DND-41 (cell line): ENCODE results near the gene SH2D3C.

Source experiments
- ATAC-seq: fragments of 200-7000 bp; cut with Tn5 transposase; 3 replicates; pipeline ENCODE4 v1.9.1; 2021; ENCODE audit warnings: low read depth; ENCODE audit not compliant: insufficient read depth
- DNase-seq: peaks from one replicate; pipeline ENCODE4 v3.0.0-alpha.2; 2020
- H2AFZ ChIP-seq: 2 replicates; pipeline ENCODE4 v1.6.0; 2012; ENCODE audit warnings: low read depth, low read length
- H3K27ac ChIP-seq: 2 replicates; pipeline ENCODE4 v1.5.1; 2012; ENCODE audit warnings: low read length, inconsistent platforms
- H3K27me3 ChIP-seq: fragments of 200-600 bp; sonication (generic); 2 replicates; pipeline ENCODE4 v1.6.0; 2012; ENCODE audit warnings: low read length, mild to moderate bottlenecking, inconsistent platforms; ENCODE audit not compliant: insufficient read depth, poor library complexity
- H3K36me3 ChIP-seq: 2 replicates; pipeline ENCODE4 v1.5.1; 2012; ENCODE audit warnings: low read length, inconsistent platforms; ENCODE audit not compliant: insufficient read depth
- H3K4me1 ChIP-seq: 2 replicates; pipeline ENCODE4 v1.5.1; 2012; ENCODE audit warnings: mild to moderate bottlenecking, low read length; ENCODE audit not compliant: insufficient read depth
- H3K4me2 ChIP-seq: 2 replicates; pipeline ENCODE4 v1.6.0; 2012; ENCODE audit warnings: mild to moderate bottlenecking, moderate library complexity, low read length, inconsistent platforms; ENCODE audit not compliant: insufficient read depth
- H3K4me3 ChIP-seq, 2 experiments: fragments of 200-600 bp in 1 of 2; shearing (Covaris generic) in 1 of 2; 2 replicates each; pipeline ENCODE4 v1.5.1; 2012 to 2016; ENCODE audit warnings: inconsistent platforms in 2 of 2, low read length in 2 of 2, mild to moderate bottlenecking in 2 of 2, low read depth in 1 of 2, moderate library complexity in 1 of 2
- H3K79me2 ChIP-seq: 2 replicates; pipeline ENCODE4 v1.6.0; 2012; ENCODE audit warnings: low read length, inconsistent platforms; ENCODE audit not compliant: insufficient read depth
- H3K9ac ChIP-seq: 2 replicates; pipeline ENCODE4 v1.6.0; 2012; ENCODE audit warnings: low read depth, mild to moderate bottlenecking, inconsistent platforms, low read length, moderate library complexity
- H3K9me3 ChIP-seq: 2 replicates; pipeline ENCODE4 v1.5.1; 2012; ENCODE audit warnings: low read length, moderate library complexity, mild to moderate bottlenecking, inconsistent platforms; ENCODE audit not compliant: insufficient read depth, severe bottlenecking
- H4K20me1 ChIP-seq: 2 replicates; pipeline ENCODE4 v1.6.0; 2012; ENCODE audit warnings: low read length; ENCODE audit not compliant: insufficient read depth
- EZH2 ChIP-seq: IDR thresholded peaks from 3 replicates; pipeline ENCODE4 v1.6.1; 2012; ENCODE audit warnings: borderline replicate concordance, low read depth, mild to moderate bottlenecking, moderate library complexity, low read length, inconsistent platforms; ENCODE audit not compliant: severe bottlenecking
- TF ChIP-seq, protein P1 (sequence below): IDR thresholded peaks from 2 replicates; pipeline ENCODE4 v1.5.1; 2012; ENCODE audit warnings: borderline replicate concordance, low read length, moderate library complexity, mild to moderate bottlenecking; ENCODE audit not compliant: poor library complexity, severe bottlenecking; ENCODE audit errors: extremely low read depth

Gene SH2D3C

GRCh38 chr9:127749090-127749787 is 29.2 kb downstream of the SH2D3C start:
- Histone ChIP-seq H4K20me1 (no peaks in the 10 kb centered on the region), H3K36me3 (no peaks in the 10 kb centered on the region), H3K4me2 (no peak overlapping the region), H3K4me3 (no peak overlapping the region), H3K9ac (no peak overlapping the region), H2AFZ (no peak overlapping the region), H3K4me1 (no peaks in the 10 kb centered on the region), H3K27me3 (no peaks in the 10 kb centered on the region), H3K9me3 (no peaks in the 10 kb centered on the region), H3K27ac (no peak overlapping the region), H3K79me2 (no peaks in the 10 kb centered on the region)
- TF ChIP-seq, protein P1, sequence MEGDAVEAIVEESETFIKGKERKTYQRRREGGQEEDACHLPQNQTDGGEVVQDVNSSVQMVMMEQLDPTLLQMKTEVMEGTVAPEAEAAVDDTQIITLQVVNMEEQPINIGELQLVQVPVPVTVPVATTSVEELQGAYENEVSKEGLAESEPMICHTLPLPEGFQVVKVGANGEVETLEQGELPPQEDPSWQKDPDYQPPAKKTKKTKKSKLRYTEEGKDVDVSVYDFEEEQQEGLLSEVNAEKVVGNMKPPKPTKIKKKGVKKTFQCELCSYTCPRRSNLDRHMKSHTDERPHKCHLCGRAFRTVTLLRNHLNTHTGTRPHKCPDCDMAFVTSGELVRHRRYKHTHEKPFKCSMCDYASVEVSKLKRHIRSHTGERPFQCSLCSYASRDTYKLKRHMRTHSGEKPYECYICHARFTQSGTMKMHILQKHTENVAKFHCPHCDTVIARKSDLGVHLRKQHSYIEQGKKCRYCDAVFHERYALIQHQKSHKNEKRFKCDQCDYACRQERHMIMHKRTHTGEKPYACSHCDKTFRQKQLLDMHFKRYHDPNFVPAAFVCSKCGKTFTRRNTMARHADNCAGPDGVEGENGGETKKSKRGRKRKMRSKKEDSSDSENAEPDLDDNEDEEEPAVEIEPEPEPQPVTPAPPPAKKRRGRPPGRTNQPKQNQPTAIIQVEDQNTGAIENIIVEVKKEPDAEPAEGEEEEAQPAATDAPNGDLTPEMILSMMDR = no peak
- TF ChIP-seq EZH2 = no peak
- ATAC-seq (no peak), DNase-seq (no peak)

DNA sequence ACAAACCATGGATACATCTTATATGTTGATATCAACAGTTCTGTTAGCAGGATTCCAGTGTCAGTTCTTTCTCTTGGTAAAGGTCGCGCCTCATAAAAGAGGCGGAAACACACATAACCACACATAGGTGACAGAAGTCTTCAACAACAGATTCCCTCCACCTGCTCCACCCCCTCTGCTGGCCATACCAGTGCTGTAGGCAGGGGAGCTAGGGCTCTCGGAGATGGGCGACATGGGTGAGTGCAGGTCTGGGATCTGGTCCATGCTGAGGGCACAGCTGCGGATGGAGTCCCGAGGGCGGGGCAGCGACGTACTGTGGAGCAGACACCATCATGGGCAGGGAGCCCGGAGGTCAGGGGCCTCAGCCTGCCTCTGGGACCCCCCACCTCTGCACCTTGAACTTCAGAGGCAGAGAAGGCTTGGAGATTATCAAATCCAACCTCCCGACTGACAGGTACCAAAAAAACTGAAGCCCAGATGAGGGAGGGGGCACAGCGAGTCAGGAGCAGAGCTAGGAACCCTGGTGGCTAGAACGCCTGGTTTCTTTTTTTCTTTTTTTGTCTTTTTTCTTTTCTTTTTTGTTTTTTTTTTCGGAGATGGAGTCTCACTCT is 31.4 kb downstream of the SH2D3C start:
- Histone ChIP-seq H3K27ac (no peak overlapping the region), H4K20me1 (no peaks in the 10 kb centered on the region), H3K4me3 (no peak overlapping the region), H3K27me3 (no peaks in the 10 kb centered on the region), H3K9me3 (no peaks in the 10 kb centered on the region), H3K4me1 (no peaks in the 10 kb centered on the region), H3K79me2 (no peaks in the 10 kb centered on the region), H3K9ac (no peak overlapping the region), H2AFZ (no peak overlapping the region), H3K36me3 (no peaks in the 10 kb centered on the region), H3K4me2 (no peak overlapping the region)
- TF ChIP-seq, protein P1 = no peak
- no peak for TF ChIP-seq EZH2
- DNase-seq = no peak
- no peak for ATAC-seq

DNA sequence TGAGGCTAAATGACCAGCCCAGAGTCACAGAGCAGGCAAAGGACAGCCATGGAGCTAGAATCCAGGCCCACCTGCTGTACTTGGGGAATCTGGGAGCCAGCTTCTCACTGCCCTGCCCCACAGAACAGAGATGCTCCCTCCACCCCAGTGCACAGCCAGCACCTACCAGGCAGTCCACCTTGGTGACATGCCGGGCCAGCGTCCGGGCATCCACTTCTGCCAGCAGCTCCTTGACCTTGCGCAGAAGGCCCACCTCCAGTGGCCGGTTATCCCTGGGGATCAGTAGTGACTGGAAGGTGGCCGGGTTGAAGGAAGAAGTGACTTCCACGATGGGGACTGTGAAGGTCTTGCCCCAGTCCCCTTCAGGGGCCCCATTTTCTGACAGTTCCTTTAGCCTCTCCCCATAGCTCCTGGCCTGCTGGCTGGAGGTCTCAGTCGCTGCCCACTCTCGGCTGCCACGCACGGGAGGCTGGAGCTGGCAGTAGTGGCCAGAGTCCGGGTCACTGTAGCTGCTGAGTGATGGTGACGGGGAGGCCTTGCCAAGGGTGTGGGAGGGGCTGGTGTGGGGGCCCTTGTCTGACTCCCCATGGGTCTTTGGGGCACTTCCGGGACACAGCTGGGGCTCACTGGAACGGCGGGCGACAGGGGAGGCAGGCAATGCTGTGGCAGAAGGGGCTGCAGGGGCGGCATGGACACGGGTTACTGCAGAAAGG is 33.9 kb downstream of the SH2D3C start:
- no peaks in the 10 kb centered on the region for H3K9me3 ChIP-seq
- no peak for DNase-seq
- no peak overlapping the region for H3K4me2 ChIP-seq
- no peak overlapping the region for H3K27ac ChIP-seq
- no peak overlapping the region for H3K4me3 ChIP-seq
- H4K20me1 ChIP-seq = no peaks in the 10 kb centered on the region
- H3K79me2 ChIP-seq = no peaks in the 10 kb centered on the region
- H3K36me3 ChIP-seq = no peaks in the 10 kb centered on the region
- no peak for ATAC-seq
- no peak for TF ChIP-seq EZH2
- TF ChIP-seq, protein P1 = no peak
- no peaks in the 10 kb centered on the region for H3K27me3 ChIP-seq
- no peaks in the 10 kb centered on the region for H3K4me1 ChIP-seq
- H3K9ac ChIP-seq = no peak overlapping the region
- H2AFZ ChIP-seq = no peak overlapping the region
